H1 (cell line): ENCODE data around the gene TOP2A. TPM values are rescaled to one million over a fixed set of nuclear protein-coding genes. Genes with fewer than 3 reads are reported as not detected.

Experiments
- CTBP2 ChIP-seq: IDR thresholded peaks from 2 replicates; pipeline ENCODE4 v1.7.0; 2011; ENCODE audit warnings: borderline replicate concordance, mild to moderate bottlenecking, moderate library complexity, mixed read lengths, low read length; ENCODE audit not compliant: insufficient read depth, insufficient read length
- HDAC2 ChIP-seq, 2 experiments: fragments of 300-600 bp in 1 of 2; sonication (generic) in 1 of 2; IDR thresholded peaks; 2 replicates each; pipeline ENCODE4 v1.6.1; 2011 to 2012; ENCODE audit warnings: low read depth in 2 of 2, low read length in 2 of 2, mild to moderate bottlenecking in 2 of 2, moderate library complexity in 2 of 2, borderline replicate concordance in 1 of 2, inconsistent platforms in 1 of 2
- RAD21 ChIP-seq, 2 experiments: IDR thresholded peaks in 1 of 2; conservative IDR thresholded peaks in 1 of 2; 2 replicates each; pipeline ENCODE4 v1.6.1; 2011; ENCODE audit warnings: low read depth in 2 of 2, low read length in 2 of 2, improper control_type of control experiment in 1 of 2, inconsistent platforms in 1 of 2, mild to moderate bottlenecking in 1 of 2, moderate library complexity in 1 of 2
- polyA plus RNA-seq, 7 experiments: library from polyadenylated mRNA; depleted of rRNA in 3 of 7; stranded (reverse) in 5 of 7; unstranded in 2 of 7; fragments of >200 nt in 5 of 7; fragments of 200-250 nt in 2 of 7; gene quantifications; 1 replicate in 5 of 7; 2 replicates in 1 of 7; 4 replicates in 1 of 7; pipeline versions ENCODE4 v1.2.1 to v1.2.3, GENCODE V29; 2011 to 2013; ENCODE audit warnings: missing spikeins in 2 of 7, mixed read lengths in 2 of 7
- total RNA-seq: library from RNA; stranded (reverse); fragmentation: NEBNext Ultra II Directional; extraction: Animal tissue kit (Norgen Biotek cat#: 25700); gene quantifications from 2 replicates; pipeline ENCODE4 v1.2.1, GENCODE V29; 2021

Gene TOP2A
- total and polyA plus RNA-seq, 2 of the 8 experiments (the other 6 are each of a cell fraction or from before 2014, with no cell fraction given): 83.1 to 291 TPM

GRCh38 chr17:40432864-40433528 is 15.3 kb upstream of the TOP2A start (continued):
- no peak for TF ChIP-seq RAD21 (IDR thresholded peaks at IDR 0.05 in 1 of 2, conservative IDR thresholded peaks at IDR 0.05 in 1 of 2; ENCODE audit: low read depth in 2 of 2, low read length in 2 of 2)
- no peak for TF ChIP-seq CTBP2
- no peak for TF ChIP-seq HDAC2 (IDR thresholded peaks at IDR 0.05; ENCODE audit: borderline replicate concordance in 1 of 2, low read depth in 2 of 2, low read length in 2 of 2)
